Measurements from ENCODE around the gene LIPC.

Gene LIPC

DNA sequence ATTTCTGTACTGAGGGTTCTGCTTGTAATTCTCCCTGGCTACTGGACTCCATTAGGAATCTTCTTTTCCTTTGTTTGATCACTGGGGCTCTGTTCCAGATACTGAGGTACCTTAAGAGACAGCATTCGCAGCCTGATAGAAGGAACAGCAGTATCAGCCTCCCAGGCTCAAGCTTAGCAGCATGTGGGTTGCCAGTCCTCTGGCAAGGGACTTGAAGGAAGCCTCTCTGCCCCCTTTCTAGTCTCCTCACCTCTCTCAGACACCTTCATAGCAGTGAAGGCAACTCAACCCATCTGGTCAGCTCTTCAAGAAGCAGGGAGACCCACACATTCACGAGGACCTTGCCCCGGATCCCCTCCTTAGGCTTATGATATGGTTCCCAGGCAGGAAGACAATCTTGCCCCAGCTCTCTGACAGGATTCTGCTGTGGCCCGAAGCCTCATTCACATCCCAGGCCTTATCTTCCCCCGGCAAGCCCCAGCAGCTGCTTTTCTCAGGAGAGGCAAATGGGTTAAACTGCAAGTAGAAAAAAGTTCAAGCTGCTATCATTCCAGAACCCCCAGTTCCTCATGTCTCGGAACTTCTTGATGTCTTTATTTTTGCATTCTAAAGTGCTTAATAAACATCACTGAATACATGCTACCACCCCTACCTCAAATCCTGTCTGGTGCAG is 153.1 kb downstream of the LIPC start:
- CTCF ChIA-PET = interaction anchor here (0.7 to 2.4 kb wide), 6 partner anchors 10 to 175 kb away, joined by 3 to 11 read pairs (median 3); no protein-coding TSS in a partner anchor
- DNase-seq (ENCODE audit: extremely low spot score) = no peak
- POLR2A ChIA-PET = no interaction called here
- TF ChIP-seq, protein P1, sequence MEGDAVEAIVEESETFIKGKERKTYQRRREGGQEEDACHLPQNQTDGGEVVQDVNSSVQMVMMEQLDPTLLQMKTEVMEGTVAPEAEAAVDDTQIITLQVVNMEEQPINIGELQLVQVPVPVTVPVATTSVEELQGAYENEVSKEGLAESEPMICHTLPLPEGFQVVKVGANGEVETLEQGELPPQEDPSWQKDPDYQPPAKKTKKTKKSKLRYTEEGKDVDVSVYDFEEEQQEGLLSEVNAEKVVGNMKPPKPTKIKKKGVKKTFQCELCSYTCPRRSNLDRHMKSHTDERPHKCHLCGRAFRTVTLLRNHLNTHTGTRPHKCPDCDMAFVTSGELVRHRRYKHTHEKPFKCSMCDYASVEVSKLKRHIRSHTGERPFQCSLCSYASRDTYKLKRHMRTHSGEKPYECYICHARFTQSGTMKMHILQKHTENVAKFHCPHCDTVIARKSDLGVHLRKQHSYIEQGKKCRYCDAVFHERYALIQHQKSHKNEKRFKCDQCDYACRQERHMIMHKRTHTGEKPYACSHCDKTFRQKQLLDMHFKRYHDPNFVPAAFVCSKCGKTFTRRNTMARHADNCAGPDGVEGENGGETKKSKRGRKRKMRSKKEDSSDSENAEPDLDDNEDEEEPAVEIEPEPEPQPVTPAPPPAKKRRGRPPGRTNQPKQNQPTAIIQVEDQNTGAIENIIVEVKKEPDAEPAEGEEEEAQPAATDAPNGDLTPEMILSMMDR (IDR thresholded peaks at IDR 0.05; ENCODE audit: control extremely low read depth, extremely low read depth, low read depth, missing control alignments) = no peak

DNA sequence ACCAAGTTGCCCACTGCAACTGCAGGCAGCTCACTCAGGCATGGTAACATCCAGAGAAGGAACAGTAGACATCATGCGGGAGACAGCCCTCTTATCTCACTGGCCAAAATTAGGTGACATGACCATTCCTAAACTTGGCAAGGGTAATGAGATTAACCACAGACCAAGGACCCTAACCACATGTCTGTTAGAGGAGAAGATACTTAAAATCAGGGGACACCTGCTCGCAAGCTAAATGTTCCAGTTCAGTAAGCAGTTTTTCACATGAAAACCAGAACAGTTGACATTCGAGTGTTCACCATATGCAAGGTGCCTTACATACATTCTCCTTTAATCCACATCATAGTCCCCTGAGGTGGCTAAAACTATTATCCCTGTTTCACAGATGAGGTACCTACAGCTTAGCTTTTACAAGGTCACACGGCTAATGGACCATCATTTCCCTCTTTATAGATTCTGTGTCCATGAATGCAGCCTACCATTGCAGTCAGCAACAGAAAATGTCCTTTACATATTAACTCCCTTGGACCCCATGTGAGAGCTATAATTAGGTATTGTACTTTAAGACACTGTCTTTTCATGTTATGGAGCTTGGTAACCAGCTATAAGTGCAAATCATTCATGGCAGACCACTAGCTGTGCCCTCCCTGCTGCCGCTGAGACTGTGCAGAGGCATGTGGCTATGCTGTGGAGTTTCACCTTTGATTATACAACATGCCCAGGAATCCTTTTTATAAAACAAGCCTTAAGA is 154.1 kb downstream of the LIPC start:
- POLR2A ChIA-PET = no interaction called here
- TF ChIP-seq, protein P1 (IDR thresholded peaks at IDR 0.05; ENCODE audit: control extremely low read depth, extremely low read depth, low read depth, missing control alignments) = no peak
- CTCF ChIA-PET = interaction anchor here (0.8 to 2.4 kb wide), 5 partner anchors 11 to 358 kb away, joined by 3 to 11 read pairs (median 3); no protein-coding TSS in a partner anchor
- peak; percentile 22 for DNase-seq (ENCODE audit: extremely low spot score)

DNA sequence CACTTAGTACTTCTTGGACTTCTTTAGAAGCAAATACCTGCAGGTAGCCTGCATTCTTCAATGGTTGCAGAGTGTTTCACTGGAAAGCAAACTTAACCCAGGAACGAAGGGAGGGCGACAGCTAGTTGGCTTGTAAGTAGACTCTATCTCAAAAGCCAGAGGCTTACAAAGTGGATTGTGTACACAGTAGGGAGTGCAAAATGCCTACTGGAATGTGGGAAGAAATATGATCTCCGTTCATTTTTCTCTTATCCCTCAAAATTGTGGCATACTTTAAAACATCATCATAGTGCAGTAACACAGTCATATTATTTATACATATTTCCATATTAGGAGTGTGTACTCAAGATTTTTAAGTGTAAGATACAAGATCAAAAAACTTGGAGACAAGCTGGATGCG is 155.7 kb downstream of the LIPC start:
- CTCF ChIA-PET = interaction anchor here (1.2 to 1.5 kb wide), 2 partner anchors 12 to 360 kb away, joined by 3 to 4 read pairs; no protein-coding TSS in a partner anchor
- DNase-seq (ENCODE audit: extremely low spot score) = no peak
- TF ChIP-seq, protein P1 (IDR thresholded peaks at IDR 0.05; ENCODE audit: control extremely low read depth, extremely low read depth, low read depth, missing control alignments) = no peak
- POLR2A ChIA-PET = no interaction called here

DNA sequence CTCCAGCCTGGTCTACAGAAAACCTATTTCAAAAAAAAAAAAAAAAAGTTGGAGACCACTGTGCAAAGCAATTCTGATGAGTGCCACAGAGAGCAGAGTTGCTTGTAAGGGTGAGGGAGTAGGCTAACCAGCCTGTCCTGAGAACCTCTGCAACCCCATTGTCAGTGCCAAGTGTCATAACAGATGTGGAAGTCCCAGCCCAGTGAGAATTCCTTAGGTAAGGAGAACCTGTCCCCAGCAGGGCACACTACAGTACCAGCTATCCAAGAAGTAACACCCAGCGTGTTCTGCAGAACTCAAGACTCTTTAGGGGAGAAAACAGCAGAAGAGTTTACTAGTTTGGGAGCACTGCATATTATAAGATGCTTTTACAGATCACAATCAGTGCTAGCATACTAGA is 156.3 kb downstream of the LIPC start:
- POLR2A ChIA-PET = no interaction called here
- no peak for DNase-seq (ENCODE audit: extremely low spot score)
- CTCF ChIA-PET = interaction anchor here (0.7 to 1.4 kb wide), 4 partner anchors 10 to 153 kb away, joined by 3 to 5 read pairs (median 3); no protein-coding TSS in a partner anchor
- TF ChIP-seq, protein P1 (IDR thresholded peaks at IDR 0.05; ENCODE audit: control extremely low read depth, extremely low read depth, low read depth, missing control alignments) = no peak

DNA sequence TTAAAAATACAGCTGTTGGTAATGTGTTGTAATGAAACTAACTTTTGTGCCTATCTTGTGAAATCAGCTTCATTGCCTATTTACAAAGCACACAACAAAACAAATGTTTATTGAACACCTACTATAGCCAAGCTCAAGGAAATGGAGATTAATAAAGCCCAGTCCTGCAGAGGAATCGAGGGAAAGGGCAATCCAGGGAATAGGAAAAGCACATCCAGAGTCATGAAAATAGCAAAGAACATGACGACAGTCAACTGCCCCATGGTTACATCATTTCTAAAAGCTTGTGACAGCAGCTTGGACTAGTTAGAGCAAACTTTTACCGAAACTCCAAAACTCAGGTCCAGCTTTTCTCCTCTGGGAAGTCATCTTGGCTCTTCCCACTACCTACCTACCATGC is 157.3 kb downstream of the LIPC start:
- ChIA-PET CTCF (interaction anchor here (0.7 to 1.4 kb wide), 8 partner anchors 9 to 154 kb away, joined by 3 to 5 read pairs (median 3); no protein-coding TSS in a partner anchor), POLR2A (no interaction called here)
- no peak for DNase-seq (ENCODE audit: extremely low spot score)
- TF ChIP-seq, protein P1 (IDR thresholded peaks at IDR 0.05; ENCODE audit: control extremely low read depth, extremely low read depth, low read depth, missing control alignments) = no peak

DNA sequence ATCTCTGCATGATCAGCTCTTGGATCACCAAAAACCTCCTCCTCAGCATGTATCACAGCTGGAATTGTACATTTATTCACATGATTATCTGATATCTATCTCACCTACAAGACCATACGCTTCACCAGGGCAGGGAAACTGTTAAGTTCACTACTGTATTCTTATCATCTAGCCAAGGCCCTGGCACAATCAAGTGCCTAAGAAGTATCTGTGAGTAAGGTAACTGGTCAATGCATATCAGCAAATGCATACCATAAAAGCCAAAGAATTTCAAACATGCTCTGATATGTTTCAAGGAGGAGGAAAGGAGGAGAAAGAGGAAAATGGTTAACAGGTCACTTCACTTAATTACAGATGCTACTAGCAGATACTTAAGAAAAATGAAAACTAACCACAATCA is 158.4 kb downstream of the LIPC start:
- no peak for DNase-seq (ENCODE audit: extremely low spot score)
- CTCF ChIA-PET = interaction anchor here (0.9 to 1.4 kb wide), 3 partner anchors 15 to 911 kb away, joined by 3 read pairs; no protein-coding TSS in a partner anchor
- TF ChIP-seq, protein P1 (IDR thresholded peaks at IDR 0.05; ENCODE audit: control extremely low read depth, extremely low read depth, low read depth, missing control alignments) = no peak
- POLR2A ChIA-PET = no interaction called here
